GM20000 (cell line): Measurements from ENCODE around the gene ARHGEF12.

Experiments
- DNase-seq: peaks from one replicate; pipeline ENCODE4 v3.0.0; 2012; ENCODE audit warnings: low spot score
- CTCF ChIP-seq: IDR thresholded peaks from 2 replicates; pipeline ENCODE4 v1.5.1; 2012; ENCODE audit warnings: mild to moderate bottlenecking, control low read depth; ENCODE audit errors: extremely low read depth, missing control alignments

ARHGEF12 gene

GRCh38 chr11:120441592-120441991, 105.4 kb downstream of the ARHGEF12 start:
- TF ChIP-seq CTCF = no peak
- no peak for DNase-seq

DNA sequence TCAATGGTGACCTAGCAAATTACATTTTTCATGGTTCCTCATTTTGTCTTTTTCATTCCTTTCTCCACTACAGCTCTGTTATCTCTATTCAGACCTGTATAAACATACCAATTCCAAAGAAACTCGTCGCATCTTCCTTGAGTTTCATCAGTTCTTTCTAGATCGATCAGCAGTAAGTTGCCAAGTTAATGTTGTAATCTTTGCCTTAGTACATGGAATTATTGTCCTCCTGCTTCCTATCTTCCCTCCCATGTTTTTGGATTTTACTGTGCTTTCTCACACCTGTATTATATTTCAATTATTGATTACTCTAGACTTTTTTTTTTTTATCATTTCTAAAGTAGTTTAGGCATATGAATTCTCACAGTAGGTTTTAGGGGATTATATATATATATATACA, 105.8 kb downstream of the ARHGEF12 start:
- DNase-seq = no peak
- no peak for TF ChIP-seq CTCF

GRCh38 chr11:120446802-120447201, 110.6 kb downstream of the ARHGEF12 start:
- no peak for TF ChIP-seq CTCF
- DNase-seq = no peak

- no peak for TF ChIP-seq CTCF
These were observed 112.0 kb downstream of the ARHGEF12 start for GRCh38 chr11:120448240-120448639.

GRCh38 chr11:120455487-120455886, 119.3 kb downstream of the ARHGEF12 start:
- DNase-seq = no peak
- TF ChIP-seq CTCF = no peak

More at GRCh38 chr11:120448240-120448639, 112.0 kb downstream of the ARHGEF12 start:
- no peak for DNase-seq

DNA sequence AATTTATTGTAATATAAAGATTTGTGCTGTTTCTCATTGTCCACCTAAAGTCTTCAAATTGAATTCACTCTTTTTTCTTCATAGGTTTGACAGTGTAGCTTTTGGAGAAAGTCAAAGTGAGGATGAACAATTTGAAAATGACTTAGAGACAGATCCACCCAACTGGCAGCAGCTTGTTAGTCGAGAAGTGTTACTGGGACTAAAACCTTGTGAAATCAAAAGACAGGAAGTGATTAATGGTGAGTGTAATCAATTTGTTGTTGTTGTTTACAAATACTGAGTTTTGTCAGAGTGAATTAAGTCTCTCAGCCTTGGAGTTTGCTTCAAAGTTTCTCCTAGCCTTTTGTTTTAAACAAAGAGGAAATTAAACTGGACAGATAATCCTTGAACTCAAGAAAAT, 121.8 kb downstream of the ARHGEF12 start:
- no peak for DNase-seq
- no peak for TF ChIP-seq CTCF

- no peak for TF ChIP-seq CTCF
- DNase-seq = no peak
These were observed 126.6 kb downstream of the ARHGEF12 start for GRCh38 chr11:120462825-120463224.
